Breast epithelium (tissue), 3 donors: ENCODE data around the gene ZNF574.

ENCODE experiments used
- POLR2AphosphoS5 ChIP-seq, 3 donors: sonication (generic); formaldehyde crosslinking; IDR thresholded peaks; one replicate each; pipeline ENCODE4 v1.6.1; 2017; ENCODE audit warnings: antibody characterized with exemption in 3 of 3
- TF ChIP-seq, protein P1 (sequence below), 3 donors: fragments of 450-650 bp; IDR thresholded peaks; one replicate each; pipeline ENCODE4 v1.5.1; 2016 to 2017; ENCODE audit warnings: antibody characterized with exemption in 3 of 3, mild to moderate bottlenecking in 3 of 3, moderate library complexity in 3 of 3

GRCh38 chr19:42121656-42122069, 45.7 kb downstream of the ZNF574 start:
- TF ChIP-seq, protein P1, sequence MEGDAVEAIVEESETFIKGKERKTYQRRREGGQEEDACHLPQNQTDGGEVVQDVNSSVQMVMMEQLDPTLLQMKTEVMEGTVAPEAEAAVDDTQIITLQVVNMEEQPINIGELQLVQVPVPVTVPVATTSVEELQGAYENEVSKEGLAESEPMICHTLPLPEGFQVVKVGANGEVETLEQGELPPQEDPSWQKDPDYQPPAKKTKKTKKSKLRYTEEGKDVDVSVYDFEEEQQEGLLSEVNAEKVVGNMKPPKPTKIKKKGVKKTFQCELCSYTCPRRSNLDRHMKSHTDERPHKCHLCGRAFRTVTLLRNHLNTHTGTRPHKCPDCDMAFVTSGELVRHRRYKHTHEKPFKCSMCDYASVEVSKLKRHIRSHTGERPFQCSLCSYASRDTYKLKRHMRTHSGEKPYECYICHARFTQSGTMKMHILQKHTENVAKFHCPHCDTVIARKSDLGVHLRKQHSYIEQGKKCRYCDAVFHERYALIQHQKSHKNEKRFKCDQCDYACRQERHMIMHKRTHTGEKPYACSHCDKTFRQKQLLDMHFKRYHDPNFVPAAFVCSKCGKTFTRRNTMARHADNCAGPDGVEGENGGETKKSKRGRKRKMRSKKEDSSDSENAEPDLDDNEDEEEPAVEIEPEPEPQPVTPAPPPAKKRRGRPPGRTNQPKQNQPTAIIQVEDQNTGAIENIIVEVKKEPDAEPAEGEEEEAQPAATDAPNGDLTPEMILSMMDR (IDR thresholded peaks at IDR 0.05), result no peak
- no peak for TF ChIP-seq POLR2AphosphoS5 (IDR thresholded peaks at IDR 0.05)
